Measurements from ENCODE around the gene TICRR. TPM values are rescaled to one million over a fixed set of nuclear protein-coding genes. Genes with fewer than 3 reads are reported as not detected.

TICRR gene
- total RNA-seq, 4 donors from 2014 or later: 1.2 TPM; not detected in 3

DNA sequence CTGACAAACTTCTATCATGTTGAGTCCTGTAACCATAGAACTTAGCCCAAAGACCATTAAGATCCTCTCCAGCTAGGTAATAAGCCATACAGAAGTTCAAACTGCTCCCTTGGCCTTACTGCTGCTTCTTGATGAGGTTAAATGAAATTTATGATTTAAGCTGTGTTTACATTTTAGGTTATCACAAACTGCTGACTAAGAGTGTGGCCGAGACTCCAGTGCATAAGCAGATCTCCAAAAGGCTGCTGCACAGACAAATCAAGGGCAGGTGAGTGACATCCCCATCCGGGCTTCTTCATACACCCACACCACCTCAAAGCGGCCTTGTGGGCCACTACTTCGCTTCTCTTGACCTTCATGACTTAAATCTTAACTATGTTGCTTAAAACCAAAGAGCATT, 41.0 kb downstream of the TICRR start:
- 89 to 91% methylated on average over 4 of the region's 4 CpGs for WGBS, 2 donors (ENCODE audit: low coverage in 1 of 2)
- H3K4me3 ChIP-seq: no peak overlapping the region
- peaks cover 0 to 10% (median 0%) of the 10 kb centered on the region in 3 donors for H3K9me3 ChIP-seq
- H3K27ac ChIP-seq: no peak overlapping the region
- TF ChIP-seq POLR2AphosphoS5 (IDR thresholded peaks at IDR 0.05): no peak
- TF ChIP-seq, protein P1, sequence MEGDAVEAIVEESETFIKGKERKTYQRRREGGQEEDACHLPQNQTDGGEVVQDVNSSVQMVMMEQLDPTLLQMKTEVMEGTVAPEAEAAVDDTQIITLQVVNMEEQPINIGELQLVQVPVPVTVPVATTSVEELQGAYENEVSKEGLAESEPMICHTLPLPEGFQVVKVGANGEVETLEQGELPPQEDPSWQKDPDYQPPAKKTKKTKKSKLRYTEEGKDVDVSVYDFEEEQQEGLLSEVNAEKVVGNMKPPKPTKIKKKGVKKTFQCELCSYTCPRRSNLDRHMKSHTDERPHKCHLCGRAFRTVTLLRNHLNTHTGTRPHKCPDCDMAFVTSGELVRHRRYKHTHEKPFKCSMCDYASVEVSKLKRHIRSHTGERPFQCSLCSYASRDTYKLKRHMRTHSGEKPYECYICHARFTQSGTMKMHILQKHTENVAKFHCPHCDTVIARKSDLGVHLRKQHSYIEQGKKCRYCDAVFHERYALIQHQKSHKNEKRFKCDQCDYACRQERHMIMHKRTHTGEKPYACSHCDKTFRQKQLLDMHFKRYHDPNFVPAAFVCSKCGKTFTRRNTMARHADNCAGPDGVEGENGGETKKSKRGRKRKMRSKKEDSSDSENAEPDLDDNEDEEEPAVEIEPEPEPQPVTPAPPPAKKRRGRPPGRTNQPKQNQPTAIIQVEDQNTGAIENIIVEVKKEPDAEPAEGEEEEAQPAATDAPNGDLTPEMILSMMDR (IDR thresholded peaks at IDR 0.05): no peak
- TF ChIP-seq EP300 (IDR thresholded peaks at IDR 0.05): no peak
- no peak for TF ChIP-seq POLR2A (IDR thresholded peaks at IDR 0.05)
- ATAC-seq: no peak
- no peaks in the 10 kb centered on the region for H3K27me3 ChIP-seq
- H3K4me1 ChIP-seq: no peaks in the 10 kb centered on the region
- no peaks in the 10 kb centered on the region for H3K36me3 ChIP-seq

DNA sequence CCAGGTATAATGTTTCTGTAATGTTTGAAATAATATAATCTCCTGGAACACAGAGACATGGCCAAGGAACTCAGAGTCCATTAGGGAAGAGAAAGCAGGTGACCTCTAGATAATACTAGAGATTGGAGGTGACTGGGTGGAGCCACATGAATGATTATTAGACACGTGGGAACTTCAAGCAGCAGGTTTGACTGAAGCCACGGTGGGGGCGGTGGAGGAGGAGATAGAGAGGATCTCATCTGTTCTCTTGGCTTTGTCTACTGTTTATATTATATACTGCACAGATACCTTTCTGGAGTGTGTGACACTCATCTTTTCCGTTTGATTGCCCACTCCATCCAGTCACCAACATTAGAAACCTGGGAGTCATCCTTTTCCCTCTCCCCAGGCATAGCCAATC, 46.3 kb downstream of the TICRR start:
- Histone ChIP-seq H3K27ac (no peak overlapping the region), H3K4me3 (no peak overlapping the region), H3K4me1 (peaks cover 0 to 10% (median 0%) of the 10 kb centered on the region in 3 donors), H3K9me3 (no peaks in the 10 kb centered on the region), H3K36me3 (peaks cover 0 to 26% of the 10 kb centered on the region in 2 donors), H3K27me3 (no peaks in the 10 kb centered on the region)
- TF ChIP-seq POLR2A (IDR thresholded peaks at IDR 0.05) (no peak), EP300 (IDR thresholded peaks at IDR 0.05) (no peak)
- ATAC-seq: no peak
- WGBS, 2 donors (ENCODE audit: low coverage in 1 of 2): 47 to 54% methylated on average over 4 of the region's 4 CpGs

DNA sequence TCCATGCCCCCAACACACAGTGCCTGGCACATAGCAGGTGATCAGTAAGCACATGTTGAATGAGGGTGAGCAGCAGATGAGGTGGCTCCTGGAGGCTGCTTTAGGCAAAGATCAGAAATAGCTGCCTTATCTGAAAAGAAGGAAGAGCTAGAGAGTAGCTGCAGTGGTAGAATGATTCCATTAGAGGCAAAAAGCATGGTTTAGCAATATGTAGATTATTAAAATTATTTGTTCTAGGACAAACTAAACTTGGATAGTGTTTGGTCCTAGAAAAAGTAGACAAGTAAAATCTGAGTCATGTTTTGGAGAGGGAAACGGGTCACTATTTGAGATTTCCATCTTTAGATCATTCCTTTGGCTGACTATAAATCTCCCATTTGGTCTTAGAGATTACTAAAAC, 47.9 kb downstream of the TICRR start:
- H3K27me3 ChIP-seq: no peaks in the 10 kb centered on the region
- H3K4me3 ChIP-seq: no peak overlapping the region
- no peaks in the 10 kb centered on the region for H3K9me3 ChIP-seq
- H3K27ac ChIP-seq: no peak overlapping the region
- peaks cover 0 to 42% of the 10 kb centered on the region in 2 donors for H3K36me3 ChIP-seq
- no peak for ATAC-seq
- TF ChIP-seq POLR2AphosphoS5 (IDR thresholded peaks at IDR 0.05): no peak
- TF ChIP-seq EP300 (IDR thresholded peaks at IDR 0.05): no peak
- TF ChIP-seq POLR2A (IDR thresholded peaks at IDR 0.05): no peak
- TF ChIP-seq, protein P1 (IDR thresholded peaks at IDR 0.05): no peak
- WGBS, 2 donors (ENCODE audit: low coverage in 1 of 2): 33 to 40% methylated on average over 1 of the region's 1 CpG
- H3K4me1 ChIP-seq: peaks cover 0 to 10% (median 0%) of the 10 kb centered on the region in 3 donors

DNA sequence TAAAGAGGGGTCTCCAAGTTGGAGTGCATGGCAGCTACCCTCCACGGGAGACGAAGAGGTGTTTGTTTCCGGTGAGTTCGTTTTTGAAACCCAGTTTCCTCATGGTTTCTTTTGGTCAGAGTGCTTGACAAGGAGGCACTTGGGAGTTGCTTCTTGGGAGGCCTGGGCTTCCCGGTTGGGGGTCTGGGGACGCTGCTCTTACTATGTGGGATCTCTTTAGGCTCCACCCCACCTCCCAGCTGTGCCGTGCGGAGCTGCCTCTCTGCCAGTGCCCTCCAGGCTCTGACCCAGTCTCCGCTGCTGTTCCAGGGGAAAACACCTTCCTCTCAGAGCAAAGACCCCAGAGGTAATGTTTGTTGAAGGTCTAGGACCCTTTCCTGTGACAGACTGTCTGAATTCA, 50.4 kb downstream of the TICRR start:
- Histone ChIP-seq H3K9me3 (no peaks in the 10 kb centered on the region), H3K27me3 (no peaks in the 10 kb centered on the region), H3K27ac (no peak overlapping the region), H3K36me3 (peaks cover 0 to 67% of the 10 kb centered on the region in 2 donors), H3K4me1 (peaks cover 0 to 10% (median 0%) of the 10 kb centered on the region in 3 donors), H3K4me3 (no peak overlapping the region)
- no peak for TF ChIP-seq POLR2AphosphoS5 (IDR thresholded peaks at IDR 0.05)
- TF ChIP-seq, protein P1 (IDR thresholded peaks at IDR 0.05): no peak
- TF ChIP-seq POLR2A (IDR thresholded peaks at IDR 0.05): no peak
- no peak for TF ChIP-seq EP300 (IDR thresholded peaks at IDR 0.05)
- 85% methylated on average over 6 of the region's 9 CpGs; no CpG with 5 or more reads in 1 of the 2 donors for WGBS, 2 donors (ENCODE audit: low coverage in 1 of 2)
- ATAC-seq: no peak

DNA sequence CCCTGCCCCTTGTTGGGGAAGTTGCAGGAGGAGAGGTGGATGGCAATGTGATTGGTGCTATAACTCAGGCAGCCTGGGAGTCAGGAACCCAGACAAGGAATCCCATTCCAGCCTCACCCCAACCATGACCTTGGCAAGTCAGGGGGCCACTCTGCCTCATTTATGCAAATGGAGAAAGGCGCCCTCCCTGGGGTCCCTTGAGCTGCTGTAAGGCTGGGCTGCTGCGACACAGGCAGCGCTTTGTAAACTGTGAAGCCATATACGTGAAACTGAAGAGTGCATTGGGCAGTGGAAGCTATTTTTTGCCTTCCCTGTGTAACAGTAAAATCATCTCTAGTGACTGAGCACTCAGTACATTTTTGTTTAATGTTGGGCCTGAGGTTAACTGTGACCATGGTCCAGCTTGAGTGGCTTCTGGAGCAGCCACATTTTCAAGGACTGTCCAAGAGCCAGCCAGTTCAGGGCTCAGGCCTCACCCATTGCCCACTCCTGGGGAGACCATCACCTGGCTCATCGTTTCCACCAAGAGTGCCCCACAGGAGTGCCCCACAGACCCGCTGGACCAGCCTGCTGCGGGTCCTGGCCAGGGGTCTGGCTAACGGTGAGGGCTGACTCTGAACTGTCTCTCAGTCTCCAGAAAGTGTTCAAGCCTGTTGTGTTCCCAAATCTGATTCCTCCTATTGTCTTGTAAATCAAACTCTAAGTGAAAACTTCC, 52.1 kb downstream of the TICRR start:
- Histone ChIP-seq H3K9me3 (no peaks in the 10 kb centered on the region), H3K36me3 (peaks cover 0 to 84% of the 10 kb centered on the region in 2 donors), H3K27ac (no peak overlapping the region), H3K4me1 (peaks cover 0 to 10% (median 0%) of the 10 kb centered on the region in 3 donors), H3K4me3 (no peak overlapping the region), H3K27me3 (no peaks in the 10 kb centered on the region)
- 83 to 92% methylated on average over 2 to 8 of the region's 8 CpGs for whole genome bisulfite sequencing, 2 donors (ENCODE audit: low coverage in 1 of 2)
- no peak for ATAC-seq
- no peak for TF ChIP-seq POLR2AphosphoS5 (IDR thresholded peaks at IDR 0.05)
- TF ChIP-seq, protein P1 (IDR thresholded peaks at IDR 0.05): no peak
- TF ChIP-seq POLR2A (IDR thresholded peaks at IDR 0.05): no peak
- TF ChIP-seq EP300 (IDR thresholded peaks at IDR 0.05): no peak

All from gastroesophageal sphincter (tissue), 4 donors.